ENCODE measurements around the gene TP53RK.

Gene TP53RK

GRCh38 chr20:46648903-46649649 lies 40.2 kb downstream of the TP53RK start:
- TF ChIP-seq GATA2 (IDR thresholded peaks at IDR 0.05; ENCODE audit: low read depth, low read length) (no peak), GATA3 (IDR thresholded peaks at IDR 0.05; ENCODE audit: low read depth, low read length) (no peak)

GRCh38 chr20:46647469-46647868 lies 41.8 kb downstream of the TP53RK start:
- TF ChIP-seq GATA3 (IDR thresholded peaks at IDR 0.05; ENCODE audit: low read depth, low read length) (no peak), GATA2 (IDR thresholded peaks at IDR 0.05; ENCODE audit: low read depth, low read length) (no peak)

GRCh38 chr20:46646659-46647380 lies 42.4 kb downstream of the TP53RK start:
- TF ChIP-seq GATA3 (IDR thresholded peaks at IDR 0.05; ENCODE audit: low read depth, low read length) (no peak), GATA2 (IDR thresholded peaks at IDR 0.05; ENCODE audit: low read depth, low read length) (no peak)

GRCh38 chr20:46646122-46646521 lies 43.1 kb downstream of the TP53RK start:
- TF ChIP-seq GATA2 (IDR thresholded peaks at IDR 0.05; ENCODE audit: low read depth, low read length): no peak
- no peak for TF ChIP-seq GATA3 (IDR thresholded peaks at IDR 0.05; ENCODE audit: low read depth, low read length)

GRCh38 chr20:46644733-46645132 lies 44.5 kb downstream of the TP53RK start:
- TF ChIP-seq GATA3 (IDR thresholded peaks at IDR 0.05; ENCODE audit: low read depth, low read length) (no peak), GATA2 (IDR thresholded peaks at IDR 0.05; ENCODE audit: low read depth, low read length) (no peak)

GRCh38 chr20:46644160-46644559 lies 45.1 kb downstream of the TP53RK start:
- TF ChIP-seq GATA2 (IDR thresholded peaks at IDR 0.05; ENCODE audit: low read depth, low read length) (no peak), GATA3 (IDR thresholded peaks at IDR 0.05; ENCODE audit: low read depth, low read length) (no peak)

GRCh38 chr20:46642969-46643343 lies 46.3 kb downstream of the TP53RK start:
- no peak for TF ChIP-seq GATA3 (IDR thresholded peaks at IDR 0.05; ENCODE audit: low read depth, low read length)
- no peak for TF ChIP-seq GATA2 (IDR thresholded peaks at IDR 0.05; ENCODE audit: low read depth, low read length)

GRCh38 chr20:46642265-46642968 lies 46.8 kb downstream of the TP53RK start:
- no peak for TF ChIP-seq GATA2 (IDR thresholded peaks at IDR 0.05; ENCODE audit: low read depth, low read length)
- no peak for TF ChIP-seq GATA3 (IDR thresholded peaks at IDR 0.05; ENCODE audit: low read depth, low read length)

- TF ChIP-seq GATA3 (IDR thresholded peaks at IDR 0.05; ENCODE audit: low read depth, low read length) (no peak), GATA2 (IDR thresholded peaks at IDR 0.05; ENCODE audit: low read depth, low read length) (no peak)
Observed at GRCh38 chr20:46641424-46641823, 47.8 kb downstream of the TP53RK start.

GRCh38 chr20:46640536-46641311 lies 48.5 kb downstream of the TP53RK start:
- TF ChIP-seq GATA3 (IDR thresholded peaks at IDR 0.05; ENCODE audit: low read depth, low read length) (no peak), GATA2 (IDR thresholded peaks at IDR 0.05; ENCODE audit: low read depth, low read length) (no peak)

GRCh38 chr20:46640044-46640443 lies 49.2 kb downstream of the TP53RK start:
- TF ChIP-seq GATA3 (IDR thresholded peaks at IDR 0.05; ENCODE audit: low read depth, low read length): no peak
- no peak for TF ChIP-seq GATA2 (IDR thresholded peaks at IDR 0.05; ENCODE audit: low read depth, low read length)

GRCh38 chr20:46639587-46639986 lies 49.7 kb downstream of the TP53RK start:
- TF ChIP-seq GATA2 (IDR thresholded peaks at IDR 0.05; ENCODE audit: low read depth, low read length) (no peak), GATA3 (IDR thresholded peaks at IDR 0.05; ENCODE audit: low read depth, low read length) (no peak)

GRCh38 chr20:46638898-46639274 lies 50.4 kb downstream of the TP53RK start:
- TF ChIP-seq GATA3 (IDR thresholded peaks at IDR 0.05; ENCODE audit: low read depth, low read length): no peak
- no peak for TF ChIP-seq GATA2 (IDR thresholded peaks at IDR 0.05; ENCODE audit: low read depth, low read length)

Measured in SH-SY5Y (cell line).